ENCODE data around the gene IFNGR2. TPM values are rescaled to one million over a fixed set of nuclear protein-coding genes. Genes with fewer than 3 reads are reported as not detected.

Gene IFNGR2
- total and polyA plus RNA-seq, 2 of the 13 experiments (the other 11 are each of a cell fraction or from before 2014, with no cell fraction given) = 61.3 to 117 TPM

- TF ChIP-seq ARID5B (CRISPR knock-in tag; IDR thresholded peaks at IDR 0.05) = 0 out of 2 replicates have a peak, but pooled peaks have one; percentile 9
- TF ChIP-seq HMGXB4 (CRISPR knock-in tag; IDR thresholded peaks at IDR 0.05; ENCODE audit: borderline replicate concordance in 1 of 2, low read depth in 1 of 2) = peak; percentile 69 to 79; a peak in 3 of 4 replicates
- TF ChIP-seq THAP7 (CRISPR knock-in tag; IDR thresholded peaks at IDR 0.05) = no peak
- TF ChIP-seq JUN (CRISPR knock-in tag; IDR thresholded peaks at IDR 0.05) = no peak
- no peak for TF ChIP-seq ZNF772 (CRISPR knock-in tag; IDR thresholded peaks at IDR 0.05)
- no peak for TF ChIP-seq ZNF782 (CRISPR knock-in tag; IDR thresholded peaks at IDR 0.05; ENCODE audit: borderline replicate concordance)
- peak; percentile 54; the same call in 1 of the 2 replicates for TF ChIP-seq ZNF362 (CRISPR knock-in tag; IDR thresholded peaks at IDR 0.05; ENCODE audit: borderline replicate concordance)
- TF ChIP-seq HES4 (CRISPR knock-in tag; IDR thresholded peaks at IDR 0.05; ENCODE audit: borderline replicate concordance) = no peak
- no peak for TF ChIP-seq MLX (CRISPR knock-in tag; IDR thresholded peaks at IDR 0.05)
- no peak for TF ChIP-seq ZBTB20 (CRISPR knock-in tag; IDR thresholded peaks at IDR 0.05; ENCODE audit: borderline replicate concordance, low read depth)
- no peak for TF ChIP-seq CEBPZ (IDR thresholded peaks at IDR 0.05; ENCODE audit: low read length)
Measured at GRCh38 chr21:33360881-33361602, 42.2 kb upstream of the IFNGR2 start (continued).

Data from HepG2 (cell line).